Measurements from ENCODE around the gene GRM8.

Gene GRM8

GRCh38 chr7:127146746-127147536, 105.8 kb downstream of the GRM8 start:
- DNase-seq (ENCODE audit: low read depth in 2 of 2): no peak

DNA sequence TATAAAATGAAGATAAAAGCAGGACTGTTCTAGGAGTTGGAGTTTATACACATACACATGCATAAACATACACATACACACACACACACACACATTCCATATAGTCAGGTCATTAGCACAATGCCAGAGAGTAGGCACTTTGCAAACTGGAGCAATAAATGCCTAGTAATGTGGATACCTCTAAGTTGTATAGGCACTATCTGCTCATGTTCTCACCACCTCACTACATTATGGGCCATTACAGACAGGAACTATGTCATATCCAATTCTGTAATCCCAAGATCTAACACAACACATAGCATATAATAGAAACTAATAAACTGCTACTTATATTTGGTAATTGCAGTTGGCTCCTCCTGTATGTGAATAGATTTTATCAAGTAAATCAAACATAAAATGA, 115.6 kb downstream of the GRM8 start:
- no peak for DNase-seq (ENCODE audit: low read depth in 2 of 2)

DNA sequence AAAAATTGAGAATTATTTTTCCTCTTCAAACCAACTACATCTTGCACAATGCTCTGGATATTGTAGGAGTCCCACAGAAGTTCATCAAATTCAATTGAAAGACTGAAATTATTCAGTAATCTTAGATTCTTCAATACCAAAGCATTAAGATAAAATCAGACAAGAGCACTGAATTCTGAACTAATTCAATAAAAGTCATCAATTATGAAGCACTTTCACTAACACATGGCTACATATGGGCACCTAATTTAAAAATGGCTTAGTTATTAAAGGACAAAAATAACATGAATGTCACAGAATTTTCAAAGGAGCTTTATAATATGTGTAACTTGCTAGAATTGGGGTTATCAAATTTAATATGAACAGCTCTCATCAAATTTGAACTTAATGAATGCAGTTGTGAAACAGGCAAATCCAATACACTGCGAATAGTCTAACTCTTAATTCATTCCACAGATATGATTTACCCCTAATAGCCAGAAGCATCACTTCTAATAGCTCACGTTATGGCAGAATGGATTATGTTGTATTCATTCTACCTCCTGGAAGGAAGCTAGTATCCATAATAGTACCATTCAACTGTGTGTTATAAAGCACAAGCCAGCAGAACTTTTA, 116.8 kb downstream of the GRM8 start:
- no peak for DNase-seq (ENCODE audit: low read depth in 2 of 2)

GRCh38 chr7:127123220-127123619, 129.5 kb downstream of the GRM8 start:
- DNase-seq (ENCODE audit: low read depth in 2 of 2): no peak

DNA sequence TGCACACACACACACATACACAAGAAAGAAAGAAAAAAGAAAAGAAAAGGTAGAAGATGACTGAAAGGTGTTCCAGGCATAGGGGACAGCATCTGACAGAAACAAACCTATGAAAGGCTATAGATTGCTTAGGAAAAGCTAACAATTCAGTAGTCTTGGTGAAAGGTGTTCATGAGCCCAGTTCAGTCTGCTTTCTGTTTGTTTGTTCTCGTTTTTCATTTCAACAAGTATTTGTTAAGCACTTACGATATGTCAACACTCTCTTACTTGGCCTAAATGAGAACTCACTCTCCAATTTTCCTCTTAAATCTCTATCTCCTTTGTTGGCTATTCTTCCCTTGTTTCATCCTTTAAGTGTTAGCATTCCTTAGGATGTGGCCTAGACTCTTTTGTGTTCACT, 133.2 kb downstream of the GRM8 start:
- no peak for DNase-seq (ENCODE audit: low read depth in 2 of 2)

GRCh38 chr7:127114742-127115265, 137.9 kb downstream of the GRM8 start:
- no peak for DNase-seq (ENCODE audit: low read depth in 2 of 2)

DNA sequence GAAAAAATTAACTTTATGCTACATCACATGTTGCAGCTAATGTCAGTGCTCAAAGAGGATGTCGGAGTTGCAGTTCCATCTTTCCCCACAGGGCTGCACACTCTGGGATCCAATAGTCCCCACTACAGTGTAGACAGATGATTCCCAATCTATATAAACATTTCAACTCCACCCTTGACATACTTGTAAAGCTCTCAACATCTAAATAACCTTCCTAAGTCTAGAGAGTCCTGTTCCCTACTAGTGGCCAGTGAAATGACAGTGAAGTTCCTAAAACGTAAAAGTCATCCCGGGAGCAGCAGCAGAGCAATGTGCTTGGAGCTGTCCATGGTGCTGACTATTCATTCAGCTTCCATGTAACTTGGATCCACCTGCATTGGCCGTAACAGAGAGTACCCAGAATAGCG, 145.1 kb downstream of the GRM8 start:
- no peak for DNase-seq (ENCODE audit: low read depth in 2 of 2)

GRCh38 chr7:127093340-127093739, 159.4 kb downstream of the GRM8 start:
- no peak for DNase-seq (ENCODE audit: low read depth in 2 of 2)

DNA sequence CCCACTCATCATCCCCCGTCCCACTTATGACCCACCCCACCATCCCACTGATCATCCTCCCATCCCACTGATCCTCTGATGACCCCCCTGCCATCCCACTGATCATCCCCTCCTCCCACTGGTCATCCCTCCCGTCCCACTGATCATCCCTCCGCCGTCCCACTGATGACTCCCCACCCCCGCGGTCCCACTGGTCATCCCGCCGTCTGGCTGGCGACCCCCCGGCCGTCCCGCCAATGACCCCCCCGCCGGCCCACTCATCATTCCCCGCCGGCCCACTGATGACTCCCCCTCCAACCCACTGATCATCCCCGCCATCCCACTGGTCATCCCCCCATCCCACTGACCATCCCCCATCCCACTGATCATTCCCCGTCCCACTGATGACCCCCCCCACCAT, 161.1 kb downstream of the GRM8 start:
- no peak for DNase-seq (ENCODE audit: low read depth in 2 of 2)

- no peak for DNase-seq (ENCODE audit: low read depth in 2 of 2)
These were observed 163.6 kb downstream of the GRM8 start for GRCh38 chr7:127089146-127089545.

- DNase-seq (ENCODE audit: low read depth in 2 of 2): no peak
These were observed 171.2 kb downstream of the GRM8 start for GRCh38 chr7:127081539-127081938.

DNA sequence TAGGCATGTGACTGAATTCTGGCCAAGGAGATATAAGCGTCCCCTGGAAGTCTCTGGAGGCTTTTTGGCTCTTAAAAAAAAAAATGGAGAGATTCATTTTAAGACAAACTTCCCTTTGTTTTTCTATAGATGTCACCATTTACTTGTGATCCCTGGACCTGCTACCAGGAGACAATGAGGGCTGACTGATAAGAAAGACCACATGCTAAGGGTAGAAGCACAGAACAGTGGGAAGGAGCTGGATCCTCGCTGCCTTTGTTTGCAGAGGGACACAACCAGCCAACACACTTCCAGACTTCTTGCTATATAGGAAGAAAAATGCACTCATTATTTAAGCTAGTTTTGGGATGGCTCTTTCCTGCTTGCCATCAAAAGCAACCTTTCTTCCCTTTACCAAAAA, 172.2 kb downstream of the GRM8 start:
- DNase-seq (ENCODE audit: low read depth in 2 of 2): no peak

- DNase-seq (ENCODE audit: low read depth in 2 of 2): no peak
These were observed 185.8 kb downstream of the GRM8 start for GRCh38 chr7:127066974-127067373.

DNA sequence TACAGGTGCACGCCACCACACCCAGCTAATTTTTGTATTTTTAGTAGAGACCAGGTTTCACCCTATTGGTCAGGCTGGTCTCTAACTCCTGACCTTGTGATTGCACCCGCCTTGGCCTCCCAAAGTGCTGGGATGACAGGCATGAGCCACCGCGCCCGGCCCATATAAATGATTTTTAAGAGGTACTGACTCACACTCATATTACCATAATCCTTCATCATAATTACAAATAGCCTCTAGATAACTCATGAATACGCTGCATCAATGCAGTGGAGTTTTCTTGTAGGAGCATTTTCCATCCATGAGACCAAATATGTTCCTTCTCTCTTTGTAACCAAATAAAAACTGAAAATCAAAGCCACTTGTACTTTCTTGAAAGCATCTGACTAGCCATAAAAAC, 193.3 kb downstream of the GRM8 start:
- no peak for DNase-seq (ENCODE audit: low read depth in 2 of 2)

DNA sequence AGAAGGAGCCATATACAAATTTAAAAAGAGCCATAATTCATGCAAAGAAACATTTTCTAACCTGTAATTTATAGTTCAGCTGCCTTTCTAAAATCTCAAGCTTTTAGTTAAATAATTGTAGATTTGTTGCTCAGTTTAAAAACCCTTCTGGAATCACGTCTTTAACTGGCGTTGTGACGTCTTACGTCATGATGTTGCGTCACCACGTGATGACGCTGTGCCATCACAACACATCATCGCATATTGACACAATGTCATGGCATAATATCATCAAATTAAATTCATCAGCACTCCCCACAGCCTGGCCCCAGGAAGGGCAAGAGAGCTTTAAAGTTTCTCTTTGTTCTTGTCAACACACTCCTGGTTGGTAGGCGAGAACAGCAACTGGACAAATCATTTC, 194.8 kb downstream of the GRM8 start:
- DNase-seq (ENCODE audit: low read depth in 2 of 2): no peak

DNA sequence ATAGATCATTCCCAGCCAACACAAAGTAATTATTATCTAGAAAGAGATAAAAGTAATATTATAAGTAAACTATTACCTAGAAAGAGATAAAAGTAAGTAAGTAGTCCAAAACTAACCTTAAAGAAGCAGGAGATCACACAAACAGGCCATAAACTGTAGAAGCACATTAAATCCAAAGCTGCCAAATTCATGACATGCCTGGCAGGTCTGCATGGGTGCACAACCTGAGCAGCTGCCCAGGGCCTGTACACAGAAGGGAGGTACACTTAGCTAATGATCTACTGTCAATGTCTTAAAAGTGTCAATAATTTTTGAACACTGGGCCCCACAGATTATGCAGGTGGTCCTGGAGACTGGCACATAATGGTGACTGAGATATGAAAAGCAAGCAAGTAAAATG, 196.5 kb downstream of the GRM8 start:
- DNase-seq (ENCODE audit: low read depth in 2 of 2): no peak

DNA sequence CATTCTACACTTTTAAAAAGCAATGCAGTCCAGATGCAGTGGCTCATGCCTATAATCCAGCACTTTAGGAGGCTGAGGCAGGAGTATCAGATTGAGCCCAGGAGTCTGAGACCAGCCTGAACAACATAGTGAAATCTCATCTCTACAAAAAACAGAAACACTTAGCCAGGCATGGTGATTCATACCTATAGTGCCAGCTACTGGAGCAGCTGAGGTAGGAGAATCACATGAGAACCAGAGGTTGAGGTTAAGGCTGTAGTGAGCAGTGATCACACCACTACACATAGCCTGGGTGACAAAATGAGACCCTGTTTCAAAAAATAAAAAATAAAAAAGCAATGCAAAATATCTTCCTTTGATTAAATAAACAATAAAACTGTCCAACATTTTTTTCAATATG, 205.2 kb downstream of the GRM8 start:
- no peak for DNase-seq (ENCODE audit: low read depth in 2 of 2)

DNA sequence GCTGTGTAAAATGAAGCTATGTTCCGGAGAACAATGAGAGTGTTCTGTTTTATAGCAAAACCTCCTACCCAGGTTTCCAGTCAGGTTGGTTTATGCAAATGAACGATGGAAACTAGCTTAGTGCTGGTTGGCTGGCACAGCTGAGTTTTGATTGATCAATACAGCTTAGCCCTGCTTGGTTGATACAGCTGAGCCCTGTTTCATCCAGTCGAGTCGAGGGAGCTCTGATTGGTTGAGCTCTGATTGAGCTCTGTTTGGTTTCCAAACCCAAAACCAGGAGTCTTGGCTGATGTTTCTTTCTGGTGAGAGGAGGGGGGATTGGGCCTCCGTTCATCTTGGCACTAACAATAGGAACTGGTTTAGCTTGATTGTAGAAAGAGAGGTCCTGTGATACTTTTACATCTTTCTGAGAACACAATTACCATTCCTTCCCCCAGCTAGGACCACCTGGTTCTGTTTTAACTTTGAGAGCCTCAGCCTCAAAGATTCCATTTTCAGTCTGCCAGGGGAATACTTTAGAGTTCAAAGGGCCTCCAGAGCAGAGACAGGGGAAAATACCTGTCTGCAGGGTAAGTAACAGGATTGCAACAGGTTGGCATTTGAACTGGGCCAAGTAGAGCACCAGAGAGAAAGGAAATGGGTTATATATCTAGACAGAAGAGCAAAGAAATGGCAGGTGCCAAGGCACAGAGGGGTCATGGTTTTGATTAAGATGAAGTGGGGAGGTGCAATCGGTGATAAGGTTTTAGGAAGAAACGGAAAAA, 210.9 kb downstream of the GRM8 start:
- DNase-seq (ENCODE audit: low read depth in 2 of 2): no peak

- no peak for DNase-seq (ENCODE audit: low read depth in 2 of 2)
These were observed 212.7 kb downstream of the GRM8 start for GRCh38 chr7:127040042-127040441.

DNA sequence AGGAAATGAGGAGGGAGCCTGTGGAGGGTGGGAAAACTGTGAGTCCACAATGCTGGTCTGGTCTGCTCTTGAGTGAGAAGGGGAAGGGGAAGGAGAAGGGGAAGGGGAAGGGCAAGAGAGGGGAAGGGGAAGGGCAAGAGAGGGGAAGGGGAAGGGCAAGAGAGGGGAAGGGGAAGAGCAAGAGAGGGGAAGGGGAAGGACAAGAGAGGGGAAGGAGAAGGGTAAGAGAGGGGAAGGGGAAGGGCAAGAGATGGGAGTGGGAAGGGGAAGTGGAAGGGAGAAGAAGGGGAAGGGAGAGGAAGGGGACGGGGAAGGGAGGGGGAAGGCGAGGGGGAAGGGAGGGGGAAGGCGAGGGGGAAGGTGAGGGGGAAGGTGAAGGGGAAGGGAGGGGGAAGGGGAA, 213.2 kb downstream of the GRM8 start:
- no peak for DNase-seq (ENCODE audit: low read depth in 2 of 2)

GRCh38 chr7:127035203-127035849, 217.4 kb downstream of the GRM8 start:
- no peak for DNase-seq (ENCODE audit: low read depth in 2 of 2)

- no peak for DNase-seq (ENCODE audit: low read depth in 2 of 2)
These were observed 218.4 kb downstream of the GRM8 start for GRCh38 chr7:127034186-127034806.
